Large intestine (tissue), 3 donors: ENCODE results near the gene LBP. TPM values are rescaled to one million over a fixed set of nuclear protein-coding genes. Genes with fewer than 3 reads are reported as not detected.
"Not testable (repeated sequence)": the region's sequence is repeated elsewhere in the genome, so short reads cannot be mapped to it uniquely, and the experiment has no call there.

Source experiments
- DNase-seq, 2 donors: peaks; one replicate each; pipeline versions ENCODE4 v3.0.0 to v3.0.0-alpha.2; 2013
- H3K27ac ChIP-seq: one replicate; pipeline ENCODE4 v1.5.1; 2013; ENCODE audit warnings: low read length
- H3K27me3 ChIP-seq: 2 replicates; pipeline ENCODE4 v1.6.1; 2013; ENCODE audit warnings: low read length; ENCODE audit not compliant: control insufficient read depth, insufficient read depth
- H3K36me3 ChIP-seq: 2 replicates; pipeline ENCODE4 v1.6.1; 2013; ENCODE audit warnings: low read length; ENCODE audit not compliant: control insufficient read depth, insufficient read depth
- H3K4me1 ChIP-seq: one replicate; pipeline ENCODE4 v1.6.1; 2013; ENCODE audit warnings: low read length; ENCODE audit not compliant: control insufficient read depth, insufficient read depth
- H3K4me3 ChIP-seq: one replicate; pipeline ENCODE4 v1.5.1; 2013; ENCODE audit warnings: low read length
- H3K9me3 ChIP-seq: one replicate; pipeline ENCODE4 v1.6.1; 2013; ENCODE audit warnings: mild to moderate bottlenecking, low read depth, low read length, moderate library complexity; ENCODE audit not compliant: control insufficient read depth
- WGBS: methylation state at CpG from one replicate; pipeline ENCODE4 v1.1.5; 2013; ENCODE audit warnings: low lambda C conversion rate; ENCODE audit not compliant: insufficient coverage; 5-methylcytosine and 5-hydroxymethylcytosine counted together
- polyA plus RNA-seq: library from polyadenylated mRNA; unstranded; fragments of 120-200 nt; gene quantifications from one replicate; pipeline ENCODE4 v1.2.1, GENCODE V29; 2013

Gene LBP
- polyA plus RNA-seq, 1 donor = 0.03 TPM

DNA sequence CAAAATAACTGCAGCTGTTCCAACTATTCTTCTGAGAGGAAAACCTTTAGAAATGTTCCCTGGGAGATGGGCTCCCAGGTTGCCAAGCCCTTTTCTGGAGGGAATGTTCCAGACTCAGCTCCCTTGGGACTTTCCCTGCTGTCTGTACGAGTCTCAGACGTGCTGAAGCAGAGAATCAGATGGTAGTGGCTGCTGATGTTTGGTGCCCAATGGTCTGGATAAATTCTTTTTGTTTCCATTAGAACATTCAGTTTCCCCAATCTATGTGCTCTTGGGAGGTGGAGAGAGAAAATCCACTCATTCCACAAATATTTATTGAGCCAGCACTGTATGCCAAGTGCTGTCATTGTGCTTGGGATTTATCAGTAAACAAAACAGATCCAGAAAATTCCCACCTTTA is 48.9 kb downstream of the LBP start:
- WGBS = 40% methylated on average over 1 of the region's 2 CpGs
- Histone ChIP-seq H3K36me3 (no peaks in the 10 kb centered on the region), H3K4me3 (no peak overlapping the region), H3K4me1 (no peaks in the 10 kb centered on the region), H3K27ac (no peak overlapping the region), H3K9me3 (peaks cover 3% of the 10 kb centered on the region), H3K27me3 (no peaks in the 10 kb centered on the region)
- DNase-seq = no peak

DNA sequence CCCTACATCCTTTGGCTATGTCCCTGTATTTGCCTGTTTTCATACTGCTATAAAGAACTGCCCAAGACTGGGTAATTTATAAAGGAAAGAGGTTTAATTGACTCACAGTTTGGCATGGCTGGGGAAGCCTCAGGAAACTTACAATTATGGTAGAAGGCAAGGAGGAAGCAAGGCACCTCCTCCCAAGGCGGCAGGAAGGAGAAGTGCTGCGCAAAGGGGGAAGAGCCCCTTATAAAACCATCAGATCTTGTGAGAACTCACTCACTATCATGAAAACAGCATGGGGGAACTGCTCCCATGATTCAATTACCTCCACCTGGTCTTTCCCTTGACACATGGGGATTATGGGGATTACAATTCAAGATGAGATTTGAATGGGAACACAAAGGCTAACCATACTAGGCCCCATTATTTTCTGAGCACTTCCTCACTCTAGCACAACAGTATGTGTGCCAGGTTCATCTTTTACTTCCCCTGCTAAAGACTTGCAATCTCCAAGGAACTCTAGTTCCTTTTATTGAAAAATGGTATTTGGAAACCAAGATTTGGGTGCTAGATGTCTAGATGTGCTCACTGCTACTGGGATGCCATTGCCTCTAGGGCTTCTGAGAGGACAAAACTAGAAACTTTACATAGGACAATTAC is 49.6 kb downstream of the LBP start:
- not testable (repeated sequence) for H3K9me3 ChIP-seq, H3K36me3 ChIP-seq, H3K4me1 ChIP-seq, H3K4me3 ChIP-seq, DNase-seq, H3K27me3 ChIP-seq, H3K27ac ChIP-seq
- WGBS = no CpG with 5 or more reads among the region's 2 CpGs

- Histone ChIP-seq H3K9me3 (peaks cover 3% of the 10 kb centered on the region), H3K36me3 (no peaks in the 10 kb centered on the region), H3K27me3 (no peaks in the 10 kb centered on the region), H3K4me3 (no peak overlapping the region), H3K27ac (no peak overlapping the region), H3K4me1 (no peaks in the 10 kb centered on the region)
- DNase-seq = no peak
- no CpG with 5 or more reads among the region's 5 CpGs for WGBS
Measured at GRCh38 chr20:38402089-38402488, 55.8 kb downstream of the LBP start.

DNA sequence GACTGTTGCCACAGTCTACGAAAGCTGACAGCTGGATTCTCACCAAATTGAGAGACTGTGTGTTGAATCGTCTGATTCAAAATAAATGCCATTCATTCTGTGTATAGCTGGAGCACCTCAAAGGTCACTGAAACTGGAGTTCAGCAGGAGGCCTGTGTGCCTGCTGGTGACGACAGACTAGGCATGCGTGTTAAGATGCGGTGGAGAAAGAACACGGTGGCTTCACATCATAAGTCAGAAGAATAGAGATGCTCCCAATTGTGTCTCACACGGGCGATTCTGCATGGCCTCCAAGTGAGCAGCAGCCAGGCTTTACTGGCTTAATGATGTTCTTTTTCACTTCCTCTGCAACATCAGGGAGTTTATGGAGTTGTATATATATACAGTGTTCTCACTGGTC is 56.5 kb downstream of the LBP start:
- Histone ChIP-seq H3K4me1 (no peaks in the 10 kb centered on the region), H3K27me3 (no peaks in the 10 kb centered on the region), H3K9me3 (peaks cover 10% of the 10 kb centered on the region), H3K36me3 (no peaks in the 10 kb centered on the region), H3K4me3 (no peak overlapping the region), H3K27ac (no peak overlapping the region)
- DNase-seq = no peak
- WGBS = no CpG with 5 or more reads among the region's 8 CpGs

GRCh38 chr20:38404016-38404415 is 57.7 kb downstream of the LBP start:
- H3K4me1 ChIP-seq = no peaks in the 10 kb centered on the region
- H3K36me3 ChIP-seq = no peaks in the 10 kb centered on the region
- DNase-seq = no peak
- no peaks in the 10 kb centered on the region for H3K27me3 ChIP-seq
- H3K9me3 ChIP-seq = peaks cover 10% of the 10 kb centered on the region
- H3K27ac ChIP-seq = no peak overlapping the region
- H3K4me3 ChIP-seq = no peak overlapping the region

DNA sequence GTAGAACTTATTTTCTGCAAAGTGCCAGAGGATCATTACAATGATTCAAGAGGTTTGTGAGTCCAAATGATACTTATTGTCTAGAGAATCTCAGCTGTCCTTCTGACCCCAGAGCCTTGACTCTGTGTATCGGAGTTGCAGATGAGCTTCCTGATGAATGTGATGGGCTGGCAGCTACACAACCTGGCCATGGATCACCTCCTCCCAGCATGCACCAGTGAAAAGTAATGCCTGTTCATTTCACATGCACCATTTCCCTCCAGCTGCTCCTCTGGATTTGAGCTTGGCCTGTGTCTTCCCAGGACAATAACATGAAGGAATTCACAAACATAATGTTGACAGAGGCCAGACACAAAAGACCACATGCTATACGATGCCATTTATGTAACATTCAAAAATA is 58.9 kb downstream of the LBP start:
- WGBS = no CpG with 5 or more reads among the region's 2 CpGs

GRCh38 chr20:38406476-38406875 is 60.2 kb downstream of the LBP start:
- Histone ChIP-seq H3K4me3 (no peak overlapping the region), H3K4me1 (no peaks in the 10 kb centered on the region), H3K27me3 (no peaks in the 10 kb centered on the region), H3K27ac (no peak overlapping the region), H3K36me3 (peaks cover 3% of the 10 kb centered on the region), H3K9me3 (peaks cover 10% of the 10 kb centered on the region)
- WGBS = no CpG with 5 or more reads among the region's 5 CpGs
- DNase-seq = no peak

More for the DNA sequence above, 58.9 kb downstream of the LBP start:
- H3K36me3 ChIP-seq = peaks cover under 1% of the 10 kb centered on the region
- DNase-seq = no peak
- no peak overlapping the region for H3K4me3 ChIP-seq
- peaks cover 10% of the 10 kb centered on the region for H3K9me3 ChIP-seq
- H3K27me3 ChIP-seq = no peaks in the 10 kb centered on the region
- H3K27ac ChIP-seq = no peak overlapping the region
- no peaks in the 10 kb centered on the region for H3K4me1 ChIP-seq

DNA sequence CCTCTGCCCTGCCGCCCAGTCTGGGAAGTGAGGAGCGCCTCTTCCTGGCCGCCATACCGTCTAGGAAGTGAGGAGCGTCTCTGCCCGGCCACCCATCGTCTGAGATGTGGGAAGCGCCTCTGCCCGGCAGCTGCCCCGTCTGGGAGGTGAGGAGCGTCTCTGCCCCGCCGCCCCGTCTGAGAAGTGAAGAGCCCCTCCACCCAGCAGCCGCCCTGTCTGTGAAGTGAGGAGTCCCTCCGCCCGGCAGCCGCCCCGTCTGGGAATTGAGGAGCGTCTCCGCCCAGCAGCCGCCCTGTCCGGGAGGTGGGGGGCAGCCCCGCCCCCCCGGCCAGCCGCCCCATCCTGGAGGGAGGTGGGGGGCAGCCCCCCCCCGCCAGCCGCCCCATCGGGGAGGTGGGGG is 61.0 kb downstream of the LBP start:
- no peak overlapping the region for H3K27ac ChIP-seq
- peaks cover 3% of the 10 kb centered on the region for H3K36me3 ChIP-seq
- no peaks in the 10 kb centered on the region for H3K4me1 ChIP-seq
- peaks cover 10% of the 10 kb centered on the region for H3K9me3 ChIP-seq
- WGBS = no CpG with 5 or more reads among the region's 29 CpGs
- no peaks in the 10 kb centered on the region for H3K27me3 ChIP-seq
- DNase-seq = no peak
- H3K4me3 ChIP-seq = no peak overlapping the region

GRCh38 chr20:38407822-38408221 is 61.5 kb downstream of the LBP start:
- H3K9me3 ChIP-seq, H3K36me3 ChIP-seq, H3K4me3 ChIP-seq, H3K4me1 ChIP-seq, H3K27me3 ChIP-seq, H3K27ac ChIP-seq, DNase-seq: not testable (repeated sequence)
- 73% methylated on average over 4 of the region's 9 CpGs for WGBS

DNA sequence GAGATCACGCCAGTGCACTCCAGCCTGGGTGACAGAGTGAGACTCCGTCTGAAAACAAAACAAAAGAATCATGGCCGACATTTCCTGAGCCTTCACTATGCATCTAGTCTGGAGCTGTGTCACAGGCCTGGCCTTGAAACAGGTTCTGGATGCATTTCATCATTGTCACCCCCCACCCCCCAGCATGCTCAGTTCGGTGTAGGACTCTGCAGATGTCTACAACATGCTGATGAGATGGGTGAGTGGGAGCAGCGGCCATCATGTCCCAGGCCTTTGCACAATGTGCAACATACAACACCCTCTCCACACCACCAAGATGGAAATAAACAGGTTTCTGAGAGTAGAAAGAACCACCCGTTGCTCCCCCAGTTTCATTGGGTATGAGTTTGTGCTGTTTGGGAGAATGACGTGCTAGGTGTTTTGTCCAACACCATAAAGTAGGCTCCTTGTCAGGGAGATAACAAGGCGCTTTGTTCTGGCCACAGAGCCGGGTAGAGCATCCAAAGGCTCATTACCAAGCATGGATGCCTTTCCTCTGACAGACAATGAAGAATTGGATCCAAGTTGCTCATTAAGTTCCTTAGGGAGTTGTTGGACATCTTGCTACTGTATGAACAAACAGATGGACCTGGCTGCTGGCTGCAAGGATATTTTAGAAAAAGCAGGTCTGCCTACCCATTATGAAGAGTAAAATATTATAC is 66.7 kb downstream of the LBP start:
- Histone ChIP-seq H3K4me3 (no peak overlapping the region), H3K27me3 (no peaks in the 10 kb centered on the region), H3K9me3 (no peaks in the 10 kb centered on the region), H3K27ac (no peak overlapping the region), H3K36me3 (peaks cover 27% of the 10 kb centered on the region), H3K4me1 (no peaks in the 10 kb centered on the region)
- no peak for DNase-seq
- WGBS = 80% methylated on average over 1 of the region's 9 CpGs
